Neural cell (in vitro differentiated cells): Measurements from ENCODE around the gene PIGC.

Source experiments
- EZH2 ChIP-seq: fragments of 200-600, 300-800 bp; shearing (Covaris generic), sonication (generic); IDR thresholded peaks from 2 replicates; pipeline ENCODE4 v1.6.1; 2014; ENCODE audit warnings: antibody characterized with exemption, low read length, borderline replicate concordance, mild to moderate bottlenecking; ENCODE audit not compliant: insufficient read depth, poor library complexity, severe bottlenecking
- MXI1 ChIP-seq: fragments of 450-650 bp; conservative IDR thresholded peaks from 2 replicates; pipeline ENCODE4 v1.6.1; 2014; ENCODE audit warnings: antibody characterized with exemption, mild to moderate bottlenecking; ENCODE audit not compliant: poor library complexity, severe bottlenecking
- POLR2AphosphoS5 ChIP-seq: IDR thresholded peaks from 2 replicates; pipeline ENCODE4 v1.6.1; 2012
- REST ChIP-seq: IDR thresholded peaks from 2 replicates; pipeline ENCODE4 v1.6.1; 2012; ENCODE audit warnings: borderline replicate concordance
- SMC3 ChIP-seq: fragments of 450-650 bp; conservative IDR thresholded peaks from 2 replicates; pipeline ENCODE4 v1.6.1; 2014; ENCODE audit warnings: antibody characterized with exemption, mild to moderate bottlenecking, moderate library complexity; ENCODE audit not compliant: poor library complexity
- TAF1 ChIP-seq: IDR thresholded peaks from 2 replicates; pipeline ENCODE4 v1.6.1; 2012; ENCODE audit warnings: low read depth
- TF ChIP-seq, protein P1 (sequence below): fragments of 450-650 bp; IDR thresholded peaks from 2 replicates; pipeline ENCODE4 v1.5.1; 2014; ENCODE audit warnings: antibody characterized with exemption, mild to moderate bottlenecking, moderate library complexity; ENCODE audit not compliant: poor library complexity, severe bottlenecking

DNA sequence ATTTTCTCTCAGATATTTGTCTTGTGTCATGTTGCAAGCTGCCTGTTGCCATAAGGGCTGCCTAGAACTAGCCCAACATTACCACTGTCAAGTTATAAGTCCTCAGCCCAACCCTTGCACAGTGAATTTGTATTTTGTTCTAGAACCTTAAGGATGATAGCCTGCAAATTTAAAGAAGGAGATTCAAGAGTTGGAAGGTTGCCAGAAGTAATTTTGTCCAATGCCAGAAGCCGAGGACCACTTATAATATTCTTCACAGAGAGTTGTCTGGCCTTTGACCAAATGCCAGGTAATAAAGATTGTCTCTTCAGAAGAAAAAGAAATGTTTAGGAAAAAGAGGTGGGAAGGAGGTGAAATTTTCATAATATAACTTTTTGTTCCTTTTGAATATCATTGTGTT is 48.6 kb upstream of the PIGC start:
- TF ChIP-seq, protein P1, sequence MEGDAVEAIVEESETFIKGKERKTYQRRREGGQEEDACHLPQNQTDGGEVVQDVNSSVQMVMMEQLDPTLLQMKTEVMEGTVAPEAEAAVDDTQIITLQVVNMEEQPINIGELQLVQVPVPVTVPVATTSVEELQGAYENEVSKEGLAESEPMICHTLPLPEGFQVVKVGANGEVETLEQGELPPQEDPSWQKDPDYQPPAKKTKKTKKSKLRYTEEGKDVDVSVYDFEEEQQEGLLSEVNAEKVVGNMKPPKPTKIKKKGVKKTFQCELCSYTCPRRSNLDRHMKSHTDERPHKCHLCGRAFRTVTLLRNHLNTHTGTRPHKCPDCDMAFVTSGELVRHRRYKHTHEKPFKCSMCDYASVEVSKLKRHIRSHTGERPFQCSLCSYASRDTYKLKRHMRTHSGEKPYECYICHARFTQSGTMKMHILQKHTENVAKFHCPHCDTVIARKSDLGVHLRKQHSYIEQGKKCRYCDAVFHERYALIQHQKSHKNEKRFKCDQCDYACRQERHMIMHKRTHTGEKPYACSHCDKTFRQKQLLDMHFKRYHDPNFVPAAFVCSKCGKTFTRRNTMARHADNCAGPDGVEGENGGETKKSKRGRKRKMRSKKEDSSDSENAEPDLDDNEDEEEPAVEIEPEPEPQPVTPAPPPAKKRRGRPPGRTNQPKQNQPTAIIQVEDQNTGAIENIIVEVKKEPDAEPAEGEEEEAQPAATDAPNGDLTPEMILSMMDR = no peak
- no peak for TF ChIP-seq TAF1
- TF ChIP-seq REST = no peak
- TF ChIP-seq EZH2 = no peak
- TF ChIP-seq SMC3 = no peak
- no peak for TF ChIP-seq POLR2AphosphoS5
- TF ChIP-seq MXI1 = no peak
